ENCODE measurements around the gene NME2. TPM values are rescaled to one million over a fixed set of nuclear protein-coding genes. Genes with fewer than 3 reads are reported as not detected.

The NME2 gene
- total RNA-seq, 1 donor from 2014 or later, result 381 TPM

- H3K27me3 Mint-ChIP-seq (ENCODE audit: low read depth), result no peaks in the 10 kb centered on the region
- no peak overlapping the region for H3K4me3 Mint-ChIP-seq
- peaks cover 46% of the 10 kb centered on the region for H3K36me3 Mint-ChIP-seq
- peaks cover 19% of the 10 kb centered on the region for H3K4me1 Mint-ChIP-seq
- TF ChIP-seq CTCF (IDR thresholded peaks at IDR 0.05; ENCODE audit: unreplicated experiment), result no peak
- no peaks in the 10 kb centered on the region for H3K9me3 Mint-ChIP-seq
- peak overlapping the region; percentile 4 for H3K27ac Mint-ChIP-seq
- DNase-seq (ENCODE audit: low spot score in 2 of 2, unreplicated experiment in 2 of 2), result no peak
Observed at GRCh38 chr17:51184124-51184523, 17.9 kb downstream of the NME2 start.

GRCh38 chr17:51185763-51186332, 19.6 kb downstream of the NME2 start:
- H3K9me3 Mint-ChIP-seq, result no peaks in the 10 kb centered on the region
- peaks cover 44% of the 10 kb centered on the region for H3K36me3 Mint-ChIP-seq
- no peak overlapping the region for H3K4me3 Mint-ChIP-seq
- no peak for DNase-seq (ENCODE audit: low spot score in 2 of 2, unreplicated experiment in 2 of 2)
- no peak overlapping the region for H3K27ac Mint-ChIP-seq
- peaks cover 7% of the 10 kb centered on the region for H3K4me1 Mint-ChIP-seq
- no peaks in the 10 kb centered on the region for H3K27me3 Mint-ChIP-seq (ENCODE audit: low read depth)
- TF ChIP-seq CTCF (IDR thresholded peaks at IDR 0.05; ENCODE audit: unreplicated experiment), result no peak

- TF ChIP-seq CTCF (IDR thresholded peaks at IDR 0.05; ENCODE audit: unreplicated experiment), result no peak
- DNase-seq (ENCODE audit: low spot score in 2 of 2, unreplicated experiment in 2 of 2), result no peak
- Mint-ChIP-seq H3K4me1 (peaks cover 7% of the 10 kb centered on the region), H3K4me3 (no peak overlapping the region), H3K27ac (no peak overlapping the region), H3K9me3 (no peaks in the 10 kb centered on the region), H3K27me3 (ENCODE audit: low read depth) (no peaks in the 10 kb centered on the region), H3K36me3 (peaks cover 43% of the 10 kb centered on the region)
Observed at GRCh38 chr17:51188271-51188833, 22.1 kb downstream of the NME2 start.

GRCh38 chr17:51189162-51189561, 23.0 kb downstream of the NME2 start:
- Mint-ChIP-seq H3K36me3 (peaks cover 47% of the 10 kb centered on the region), H3K27ac (peak overlapping the region; percentile 11), H3K9me3 (no peaks in the 10 kb centered on the region), H3K4me3 (no peak overlapping the region), H3K27me3 (ENCODE audit: low read depth) (no peaks in the 10 kb centered on the region), H3K4me1 (peaks cover 4% of the 10 kb centered on the region)
- no peak for DNase-seq (ENCODE audit: low spot score in 2 of 2, unreplicated experiment in 2 of 2)
- TF ChIP-seq CTCF (IDR thresholded peaks at IDR 0.05; ENCODE audit: unreplicated experiment), result no peak

GRCh38 chr17:51189628-51190027, 23.4 kb downstream of the NME2 start:
- Mint-ChIP-seq H3K27ac (peak overlapping the region; percentile 11), H3K4me3 (no peak overlapping the region), H3K9me3 (no peaks in the 10 kb centered on the region), H3K27me3 (ENCODE audit: low read depth) (no peaks in the 10 kb centered on the region), H3K4me1 (no peaks in the 10 kb centered on the region), H3K36me3 (peaks cover 45% of the 10 kb centered on the region)
- no peak for DNase-seq (ENCODE audit: low spot score in 2 of 2, unreplicated experiment in 2 of 2)
- no peak for TF ChIP-seq CTCF (IDR thresholded peaks at IDR 0.05; ENCODE audit: unreplicated experiment)
